SK-N-MC (cell line): ENCODE results near the gene NADSYN1.

ENCODE experiments used
- DNase-seq: peaks from one replicate; pipeline ENCODE4 v3.0.0-alpha.2; 2011; ENCODE audit warnings: low read depth, low spot score
- H3K27ac ChIP-seq: fragments of 200-600 bp; sonication (generic); 2 replicates; pipeline ENCODE4 v1.5.1; 2016; ENCODE audit warnings: mixed run types
- H3K36me3 ChIP-seq: fragments of 200-600 bp; sonication (generic); 2 replicates; pipeline ENCODE4 v1.6.1; 2017; ENCODE audit warnings: antibody characterized with exemption, low read length, mixed read lengths; ENCODE audit not compliant: insufficient read depth
- H3K4me3 ChIP-seq: fragments of 200-600 bp; sonication (generic); 2 replicates; pipeline ENCODE4 v1.5.1; 2016
- H3K9ac ChIP-seq: fragments of 200-600 bp; sonication (generic); 2 replicates; pipeline ENCODE4 v1.8.0; 2017; ENCODE audit warnings: mixed run types, mixed read lengths; ENCODE audit not compliant: insufficient read length
- H3K9me3 ChIP-seq: fragments of 200-600 bp; sonication (generic); 2 replicates; pipeline ENCODE4 v1.6.1; 2017; ENCODE audit warnings: low read depth, mild to moderate bottlenecking, antibody characterized with exemption, low read length, moderate library complexity, mixed read lengths
- EZH2 ChIP-seq: fragments of 200-600 bp; sonication (generic); IDR thresholded peaks from one replicate; pipeline ENCODE4 v1.6.1; 2017; ENCODE audit warnings: antibody characterized with exemption
- FOXP2 ChIP-seq: optimal IDR thresholded peaks from 2 replicates; pipeline ENCODE3; 2011; ENCODE audit warnings: mild to moderate bottlenecking, moderate library complexity; ENCODE audit not compliant: insufficient read depth; ENCODE audit errors: extremely low read length, control extremely low read depth
- POLR2AphosphoS5 ChIP-seq: IDR thresholded peaks from 2 replicates; pipeline ENCODE4 v1.6.1; 2012; ENCODE audit warnings: mild to moderate bottlenecking, low read depth, low read length, borderline replicate concordance

NADSYN1 gene

DNA sequence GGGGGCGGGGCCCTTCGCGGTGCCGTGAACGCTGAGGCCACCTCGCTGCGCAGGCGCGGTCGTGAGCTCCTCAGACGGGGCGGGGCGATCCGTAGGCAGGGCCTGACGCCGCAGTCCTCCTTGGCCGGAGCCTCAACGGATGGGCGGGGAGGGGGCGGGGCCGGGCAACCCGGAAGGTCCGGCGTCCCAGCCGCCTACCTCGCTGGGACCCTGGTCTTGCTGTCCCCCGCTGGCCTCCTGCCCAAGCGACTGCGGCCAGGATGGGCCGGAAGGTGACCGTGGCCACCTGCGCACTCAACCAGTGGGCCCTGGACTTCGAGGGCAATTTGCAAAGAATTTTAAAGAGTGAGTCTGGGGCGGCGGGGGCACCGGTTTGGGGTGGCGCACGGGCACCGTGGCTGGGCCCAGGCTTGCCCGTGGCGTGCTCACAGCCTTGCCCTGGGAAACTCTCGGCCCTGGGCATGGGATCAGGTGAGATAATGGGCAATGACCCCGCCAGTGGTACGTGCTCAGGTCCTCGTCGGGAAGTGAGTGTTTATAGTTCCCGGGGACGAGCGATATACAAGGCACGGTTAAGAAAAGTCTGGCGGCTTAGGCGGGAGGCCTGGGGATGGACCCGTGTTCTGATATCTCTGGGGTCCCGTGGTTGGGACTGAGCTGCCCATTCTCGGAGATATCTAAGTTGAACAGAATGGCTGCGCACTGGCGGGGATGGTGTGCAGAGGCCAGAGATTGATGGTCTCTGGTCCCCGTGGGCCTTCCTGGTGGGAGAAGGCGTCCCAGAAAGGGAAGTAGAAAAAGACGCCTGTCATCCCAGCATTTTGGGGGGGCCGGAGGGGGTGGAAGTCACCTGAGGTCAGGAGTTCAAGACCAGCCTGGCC is at the start of gene NADSYN1:
Gene NADSYN1, plus strand, starts transcription at position 167 of the 881 bp plus-strand sequence. Its CDS starts 94 bp downstream, at position 261.
- Histone ChIP-seq H3K9ac (peak within 1 kb of the TSS; percentile 85), H3K4me3 (peak within 1 kb of the TSS; percentile 93), H3K36me3 (peaks cover 20% of the 10 kb centered on the region), H3K27ac (peak within 1 kb of the TSS; percentile 65), H3K9me3 (no peaks in the 10 kb centered on the region)
- DNase-seq: no peak
- no peak for TF ChIP-seq EZH2
- peak; percentile 66; the same call in 1 of the 2 replicates for TF ChIP-seq POLR2AphosphoS5
- TF ChIP-seq FOXP2: peak; percentile 10

DNA sequence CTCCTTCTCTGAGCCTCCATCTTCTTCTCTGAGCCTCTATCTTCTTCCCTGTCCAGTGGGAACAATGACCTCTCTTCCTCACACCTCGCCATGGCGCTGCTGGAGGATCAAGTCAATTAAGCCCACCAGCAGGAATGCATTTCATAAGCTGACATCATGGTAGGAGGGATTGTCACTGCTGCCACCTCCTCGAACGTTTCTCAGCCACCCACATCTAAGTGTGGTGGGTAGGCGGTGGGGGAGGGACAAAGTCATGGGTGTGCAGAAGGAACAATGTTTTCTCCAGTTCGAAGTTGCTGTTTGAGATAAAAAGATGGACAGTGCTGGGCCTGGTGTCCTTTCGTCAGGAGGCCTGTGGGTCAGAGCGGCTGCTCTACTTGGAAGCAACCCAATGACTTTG is 48.8 kb upstream of the NADSYN1 start:
- Histone ChIP-seq H3K4me3 (no peak overlapping the region), H3K9me3 (no peaks in the 10 kb centered on the region), H3K36me3 (no peaks in the 10 kb centered on the region), H3K27ac (no peak overlapping the region), H3K9ac (no peak overlapping the region)
- no peak for DNase-seq
- TF ChIP-seq FOXP2: no peak
- no peak for TF ChIP-seq EZH2
- TF ChIP-seq POLR2AphosphoS5: no peak

DNA sequence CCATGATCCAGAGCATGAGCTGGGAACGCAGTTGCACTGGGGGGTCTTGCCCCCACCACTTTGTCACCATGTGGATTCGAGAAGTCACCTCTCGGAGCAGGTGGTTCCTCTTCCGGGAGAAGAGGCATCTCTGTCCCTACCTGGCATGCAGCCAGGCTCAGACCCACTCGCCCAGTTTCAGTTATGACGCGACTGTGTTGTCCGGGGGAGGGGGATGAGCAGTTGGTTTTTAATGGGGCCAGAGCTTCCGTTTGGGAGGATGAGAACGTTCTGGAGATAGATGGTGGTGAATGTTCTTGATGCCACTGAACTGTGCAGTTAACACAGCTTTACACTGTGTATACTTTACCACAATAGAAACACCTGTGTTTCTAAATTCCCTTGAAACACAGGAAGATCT is 46.3 kb upstream of the NADSYN1 start:
- H3K9ac ChIP-seq: no peak overlapping the region
- DNase-seq: no peak
- H3K9me3 ChIP-seq: no peaks in the 10 kb centered on the region
- no peak overlapping the region for H3K4me3 ChIP-seq
- no peaks in the 10 kb centered on the region for H3K36me3 ChIP-seq
- no peak for TF ChIP-seq EZH2
- TF ChIP-seq POLR2AphosphoS5: no peak
- TF ChIP-seq FOXP2: no peak
- H3K27ac ChIP-seq: no peak overlapping the region

DNA sequence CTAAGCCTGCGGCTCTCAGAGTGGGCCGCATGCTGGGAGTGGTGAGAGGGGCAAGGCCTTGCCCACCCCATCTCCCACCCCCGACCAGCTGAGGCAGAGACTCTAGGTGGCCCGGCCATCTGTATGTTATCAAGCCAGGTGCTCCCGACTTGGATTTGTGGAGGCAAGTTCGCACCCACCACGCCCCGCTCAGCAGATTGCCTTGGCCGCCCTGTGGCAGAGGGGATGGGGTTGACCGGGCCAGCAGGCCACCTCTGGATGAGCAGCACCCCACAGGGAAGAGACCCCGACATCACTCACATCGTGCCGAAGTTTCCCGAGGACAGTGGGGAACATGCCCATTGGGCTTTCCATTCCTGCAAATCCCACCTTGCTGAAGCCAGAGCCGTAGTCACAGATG is 45.6 kb upstream of the NADSYN1 start:
- H3K27ac ChIP-seq: no peak overlapping the region
- no peaks in the 10 kb centered on the region for H3K9me3 ChIP-seq
- no peak for DNase-seq
- no peak overlapping the region for H3K9ac ChIP-seq
- H3K4me3 ChIP-seq: no peak overlapping the region
- H3K36me3 ChIP-seq: no peaks in the 10 kb centered on the region
- no peak for TF ChIP-seq FOXP2
- no peak for TF ChIP-seq POLR2AphosphoS5
- TF ChIP-seq EZH2: no peak

DNA sequence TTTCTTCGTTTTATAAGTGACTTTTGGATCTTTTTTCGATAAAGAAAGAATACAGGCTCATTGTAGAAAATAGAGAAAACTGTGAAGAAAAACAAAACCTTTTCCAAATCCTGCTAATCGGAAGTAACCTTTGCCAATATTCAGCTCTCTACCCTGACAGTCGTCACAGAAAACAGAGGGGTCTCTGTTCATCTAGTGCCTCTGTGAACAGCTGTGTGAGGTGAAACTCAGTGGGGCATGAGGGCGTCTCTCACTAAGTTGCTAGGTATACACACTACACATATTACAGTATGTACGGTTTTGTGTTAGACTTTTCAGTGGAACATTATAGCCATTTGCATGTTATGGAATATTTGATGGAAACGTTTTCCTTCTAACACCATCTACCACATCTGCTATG is 44.2 kb upstream of the NADSYN1 start:
- H3K4me3 ChIP-seq: no peak overlapping the region
- no peak overlapping the region for H3K27ac ChIP-seq
- no peak for DNase-seq
- no peak for TF ChIP-seq EZH2
- no peak for TF ChIP-seq FOXP2
- TF ChIP-seq POLR2AphosphoS5: no peak
- H3K9me3 ChIP-seq: no peaks in the 10 kb centered on the region
- no peak overlapping the region for H3K9ac ChIP-seq
- H3K36me3 ChIP-seq: no peaks in the 10 kb centered on the region

DNA sequence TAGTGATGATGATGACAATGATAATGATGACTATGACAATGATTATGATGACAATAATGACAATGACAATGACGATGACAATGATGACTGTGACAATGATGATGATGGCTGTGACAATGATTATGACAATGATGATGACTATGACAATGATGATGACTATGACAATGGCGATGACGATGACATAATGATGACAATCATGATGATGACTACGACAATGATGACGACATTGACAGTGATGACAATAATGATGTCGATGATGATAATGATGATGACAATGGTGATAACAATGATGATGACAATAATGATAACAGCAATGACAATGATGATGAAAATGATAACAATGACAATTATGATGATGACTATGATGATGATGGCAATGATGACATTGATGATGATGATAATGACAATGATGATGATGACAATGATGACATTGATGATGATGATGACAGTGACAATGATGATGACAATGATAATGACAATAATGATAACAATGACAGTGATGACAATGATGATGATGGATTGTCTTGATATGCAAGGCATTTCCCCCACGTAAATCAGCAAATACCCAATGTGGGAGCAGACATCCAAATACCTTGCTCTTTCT is 42.5 kb upstream of the NADSYN1 start:
- Histone ChIP-seq H3K36me3 (no peaks in the 10 kb centered on the region), H3K9ac (no peak overlapping the region), H3K4me3 (no peak overlapping the region), H3K27ac (no peak overlapping the region), H3K9me3 (no peaks in the 10 kb centered on the region)
- TF ChIP-seq EZH2 (no peak), POLR2AphosphoS5 (no peak), FOXP2 (no peak)
- DNase-seq: no peak

DNA sequence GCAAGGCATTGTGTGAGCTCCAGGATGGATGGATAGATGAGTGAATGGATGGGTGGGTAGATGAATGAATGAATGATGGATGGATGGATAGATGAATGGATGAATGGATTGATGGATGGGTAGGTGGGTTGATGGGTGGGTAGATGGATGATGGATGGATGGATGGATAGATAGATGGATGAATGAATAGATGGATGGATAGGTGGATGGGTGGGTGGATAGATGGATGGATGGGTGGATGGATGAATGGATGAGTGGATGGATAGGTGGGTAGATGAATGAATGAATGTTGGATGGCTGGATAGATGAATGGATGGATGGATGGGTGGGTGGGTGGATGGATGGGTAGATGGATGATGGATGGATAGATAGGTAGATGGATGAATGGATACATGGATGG is 38.4 kb upstream of the NADSYN1 start:
- Histone ChIP-seq H3K4me3 (no peak overlapping the region), H3K9ac (no peak overlapping the region), H3K27ac (no peak overlapping the region), H3K36me3 (no peaks in the 10 kb centered on the region), H3K9me3 (no peaks in the 10 kb centered on the region)
- TF ChIP-seq FOXP2 (no peak), EZH2 (no peak), POLR2AphosphoS5 (no peak)
- DNase-seq: no peak

DNA sequence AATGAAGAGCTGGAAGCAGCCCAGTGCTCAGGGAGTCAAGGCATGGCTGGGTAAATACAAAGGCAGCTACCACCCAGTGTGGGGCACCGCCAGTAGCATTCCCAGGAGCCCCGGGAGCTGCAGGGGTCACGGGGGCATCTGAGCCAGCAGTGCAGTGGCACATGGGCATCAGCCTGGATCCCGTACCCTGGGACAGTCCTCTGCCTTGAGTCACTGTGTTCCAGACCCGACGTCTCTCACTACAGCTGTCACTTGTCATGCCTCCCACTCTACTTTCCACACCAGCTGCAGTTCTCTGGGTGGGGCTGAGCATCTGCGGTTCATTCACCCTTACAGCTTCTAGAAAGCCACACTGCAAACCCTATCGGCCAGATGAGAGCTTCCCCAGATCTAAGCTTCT is 34.4 kb upstream of the NADSYN1 start:
- no peaks in the 10 kb centered on the region for H3K36me3 ChIP-seq
- DNase-seq: no peak
- H3K9me3 ChIP-seq: no peaks in the 10 kb centered on the region
- no peak overlapping the region for H3K27ac ChIP-seq
- H3K9ac ChIP-seq: no peak overlapping the region
- TF ChIP-seq FOXP2 (no peak), POLR2AphosphoS5 (no peak), EZH2 (no peak)
- H3K4me3 ChIP-seq: no peak overlapping the region
